Right atrium auricular region (tissue), 2 donors: ENCODE measurements around the gene PTPN14. TPM values are rescaled to one million over a fixed set of nuclear protein-coding genes. Genes with fewer than 3 reads are reported as not detected.

Experiments used
- DNase-seq: peaks from one replicate; pipeline ENCODE4 v3.0.0-alpha.2; 2019; ENCODE audit warnings: low spot score
- H3K27ac ChIP-seq, 2 donors: fragments of 200-600 bp; sonication (generic); 1 replicate in 1 of 2; 2 replicates in 1 of 2; pipeline ENCODE4 v1.5.1; 2016 to 2019
- H3K27me3 ChIP-seq, 2 donors: fragments of 200-600 bp; sonication (generic); one replicate each; pipeline versions ENCODE4 v1.5.1 to v1.6.0; 2017 to 2019
- H3K36me3 ChIP-seq: fragments of 200-600 bp; sonication (generic); one replicate; pipeline ENCODE4 v1.5.1; 2016
- H3K4me1 ChIP-seq, 2 donors: fragments of 200-600 bp; sonication (generic); one replicate each; pipeline versions ENCODE4 v1.5.1 to v1.6.0; 2017 to 2019
- H3K4me3 ChIP-seq, 2 donors: fragments of 200-600 bp; sonication (generic); 1 replicate in 1 of 2; 2 replicates in 1 of 2; pipeline ENCODE4 v1.5.1; 2017 to 2019; ENCODE audit warnings: mild to moderate bottlenecking in 1 of 2, moderate library complexity in 1 of 2
- H3K9me3 ChIP-seq, 2 donors: fragments of 200-600 bp; sonication (generic); one replicate each; pipeline ENCODE4 v1.5.1; 2019
- total RNA-seq, 2 donors: library from RNA; depleted of rRNA; stranded (reverse); fragments of >200 nt; gene quantifications; one replicate each; pipeline ENCODE4 v1.1.0, GENCODE V29; 2016
- TF ChIP-seq, protein P1 (sequence below), 2 donors: fragments of 200-600 bp; sonication (generic); IDR thresholded peaks; one replicate each; pipeline ENCODE4 v1.5.1; 2019; ENCODE audit warnings: antibody characterized with exemption in 2 of 2

The PTPN14 gene
- total RNA-seq, 2 donors from 2014 or later = 8.4 to 27.2 TPM

DNA sequence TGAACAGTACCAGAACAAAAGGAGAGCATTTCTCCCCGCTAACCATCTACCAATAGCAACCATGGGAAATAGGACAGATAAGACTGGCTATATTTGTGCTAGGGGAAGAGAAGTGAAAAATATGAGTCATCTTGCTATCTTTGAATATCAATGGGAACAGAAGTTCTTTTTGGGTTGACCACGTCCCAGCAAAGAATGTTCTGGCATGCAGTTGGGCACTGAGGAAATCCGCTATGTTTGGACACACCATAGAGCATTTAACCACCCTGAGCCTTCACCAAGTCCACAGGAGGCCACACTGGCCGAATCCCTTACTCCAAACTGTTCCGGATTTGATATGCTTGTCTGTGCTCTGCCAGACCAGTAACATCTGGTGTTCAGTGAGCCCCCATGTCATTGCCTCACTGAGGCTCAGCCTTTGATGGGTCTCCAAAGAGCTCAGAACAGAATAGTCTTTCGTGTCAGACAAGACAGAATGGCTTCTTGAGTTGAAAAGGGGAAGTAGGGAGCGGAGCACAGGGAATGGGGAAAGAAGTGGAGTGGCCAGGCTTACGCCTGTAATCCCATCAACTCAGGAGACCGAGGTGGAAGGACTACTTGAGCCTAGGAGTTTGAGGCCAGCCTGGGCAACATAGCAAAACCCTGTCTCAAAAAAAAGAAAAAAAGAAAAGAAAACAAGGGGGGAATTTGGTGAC lies 189.1 kb downstream of the PTPN14 start:
- peak; percentile 77 for DNase-seq
- peak overlapping the region; percentile 62 to 73 for H3K27ac ChIP-seq
- peaks cover 10% of the 10 kb centered on the region for H3K36me3 ChIP-seq

DNA sequence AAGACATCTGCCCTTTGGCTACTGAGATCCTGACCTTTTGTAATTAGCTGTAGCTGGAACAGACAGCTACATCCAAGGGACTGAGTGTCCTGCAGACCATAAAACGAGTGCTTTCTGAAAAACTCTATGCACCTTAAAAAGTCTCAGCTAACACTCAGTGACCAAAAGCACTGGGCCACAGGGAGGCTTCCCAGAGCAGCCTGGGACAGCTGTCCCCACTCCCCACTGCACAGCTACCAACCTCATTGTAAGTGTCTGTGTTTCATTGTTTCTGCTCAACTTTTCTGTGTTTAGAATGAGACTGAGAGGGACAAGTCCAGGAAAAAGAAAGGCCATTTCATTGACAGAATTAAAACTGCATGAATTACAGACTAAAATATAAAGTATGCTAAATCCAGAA lies 189.8 kb downstream of the PTPN14 start:
- Histone ChIP-seq H3K27me3 (no peaks in the 10 kb centered on the region), H3K27ac (peak overlapping the region; percentile 62 to 73), H3K4me3 (no peak overlapping the region), H3K36me3 (peaks cover 17% of the 10 kb centered on the region), H3K9me3 (no peaks in the 10 kb centered on the region), H3K4me1 (peaks cover 0 to 34% of the 10 kb centered on the region in 2 donors)
- no peak for DNase-seq
- TF ChIP-seq, protein P1, sequence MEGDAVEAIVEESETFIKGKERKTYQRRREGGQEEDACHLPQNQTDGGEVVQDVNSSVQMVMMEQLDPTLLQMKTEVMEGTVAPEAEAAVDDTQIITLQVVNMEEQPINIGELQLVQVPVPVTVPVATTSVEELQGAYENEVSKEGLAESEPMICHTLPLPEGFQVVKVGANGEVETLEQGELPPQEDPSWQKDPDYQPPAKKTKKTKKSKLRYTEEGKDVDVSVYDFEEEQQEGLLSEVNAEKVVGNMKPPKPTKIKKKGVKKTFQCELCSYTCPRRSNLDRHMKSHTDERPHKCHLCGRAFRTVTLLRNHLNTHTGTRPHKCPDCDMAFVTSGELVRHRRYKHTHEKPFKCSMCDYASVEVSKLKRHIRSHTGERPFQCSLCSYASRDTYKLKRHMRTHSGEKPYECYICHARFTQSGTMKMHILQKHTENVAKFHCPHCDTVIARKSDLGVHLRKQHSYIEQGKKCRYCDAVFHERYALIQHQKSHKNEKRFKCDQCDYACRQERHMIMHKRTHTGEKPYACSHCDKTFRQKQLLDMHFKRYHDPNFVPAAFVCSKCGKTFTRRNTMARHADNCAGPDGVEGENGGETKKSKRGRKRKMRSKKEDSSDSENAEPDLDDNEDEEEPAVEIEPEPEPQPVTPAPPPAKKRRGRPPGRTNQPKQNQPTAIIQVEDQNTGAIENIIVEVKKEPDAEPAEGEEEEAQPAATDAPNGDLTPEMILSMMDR (IDR thresholded peaks at IDR 0.05) = no peak

More for the DNA sequence above, 189.1 kb downstream of the PTPN14 start:
- TF ChIP-seq, protein P1 (IDR thresholded peaks at IDR 0.05) = no peak
- Histone ChIP-seq H3K27me3 (no peaks in the 10 kb centered on the region), H3K4me3 (no peak overlapping the region), H3K4me1 (peaks cover 0 to 34% of the 10 kb centered on the region in 2 donors), H3K9me3 (no peaks in the 10 kb centered on the region)

DNA sequence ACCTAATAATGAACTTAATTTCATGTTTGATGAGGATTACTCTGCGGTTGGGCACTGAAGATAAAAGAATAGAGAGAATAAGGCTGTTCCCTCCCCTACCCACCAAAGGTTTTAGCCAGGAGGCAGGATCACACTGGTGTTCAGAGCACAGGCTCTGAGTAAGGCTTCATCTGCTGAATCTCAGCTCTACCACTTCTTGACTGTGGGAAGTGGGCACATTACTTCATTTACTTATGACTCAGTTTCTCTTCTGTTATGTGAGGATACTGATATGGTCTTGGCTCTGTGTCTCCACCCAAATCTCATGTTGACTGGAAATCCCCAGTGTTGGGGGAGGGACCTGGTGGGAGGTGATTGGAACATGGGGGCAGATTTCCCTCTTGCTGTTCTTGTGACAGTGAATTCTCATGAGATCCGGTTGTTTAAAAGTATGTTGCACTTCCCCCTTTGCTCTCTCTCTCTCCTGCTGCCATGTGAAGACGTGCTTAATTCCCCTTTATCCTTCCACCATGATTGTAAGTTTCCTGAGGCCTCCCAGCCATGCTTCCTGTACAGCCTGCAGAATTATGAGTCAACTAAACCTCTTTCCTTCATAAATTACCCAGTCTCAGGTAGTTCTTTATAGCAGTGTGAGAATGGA lies 190.8 kb downstream of the PTPN14 start:
- no peak for DNase-seq
- no peaks in the 10 kb centered on the region for H3K27me3 ChIP-seq
- H3K27ac ChIP-seq = peak overlapping the region in 1 of 2 donors; percentile 73
- no peak overlapping the region for H3K4me3 ChIP-seq
- TF ChIP-seq, protein P1 (IDR thresholded peaks at IDR 0.05) = no peak
- H3K36me3 ChIP-seq = peaks cover 18% of the 10 kb centered on the region
- H3K9me3 ChIP-seq = no peaks in the 10 kb centered on the region
- peaks cover 0 to 34% of the 10 kb centered on the region in 2 donors for H3K4me1 ChIP-seq

DNA sequence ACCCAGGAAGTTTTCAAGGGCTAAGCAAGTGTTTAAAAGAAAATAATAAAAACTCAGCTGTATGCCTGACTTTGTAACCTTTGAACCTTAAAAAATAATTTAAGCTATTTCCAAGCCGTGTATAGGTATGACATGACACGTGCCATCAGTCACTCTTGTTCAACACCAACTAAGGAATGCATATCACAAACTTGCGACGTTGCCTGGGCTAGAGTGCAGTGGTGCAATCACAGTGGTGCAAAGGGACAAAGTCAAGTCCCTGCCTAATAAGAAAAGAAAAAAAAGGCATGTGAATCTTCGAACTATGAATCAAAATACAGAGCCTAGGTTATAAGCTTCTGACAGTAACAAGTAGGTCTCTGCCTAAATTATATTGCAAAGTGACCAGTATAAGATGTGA lies 191.3 kb downstream of the PTPN14 start:
- Histone ChIP-seq H3K4me1 (peaks cover 0 to 34% of the 10 kb centered on the region in 2 donors), H3K27me3 (no peaks in the 10 kb centered on the region), H3K36me3 (peaks cover 18% of the 10 kb centered on the region), H3K9me3 (no peaks in the 10 kb centered on the region), H3K27ac (no peak overlapping the region), H3K4me3 (no peak overlapping the region)
- TF ChIP-seq, protein P1 (IDR thresholded peaks at IDR 0.05) = no peak
- DNase-seq = no peak

DNA sequence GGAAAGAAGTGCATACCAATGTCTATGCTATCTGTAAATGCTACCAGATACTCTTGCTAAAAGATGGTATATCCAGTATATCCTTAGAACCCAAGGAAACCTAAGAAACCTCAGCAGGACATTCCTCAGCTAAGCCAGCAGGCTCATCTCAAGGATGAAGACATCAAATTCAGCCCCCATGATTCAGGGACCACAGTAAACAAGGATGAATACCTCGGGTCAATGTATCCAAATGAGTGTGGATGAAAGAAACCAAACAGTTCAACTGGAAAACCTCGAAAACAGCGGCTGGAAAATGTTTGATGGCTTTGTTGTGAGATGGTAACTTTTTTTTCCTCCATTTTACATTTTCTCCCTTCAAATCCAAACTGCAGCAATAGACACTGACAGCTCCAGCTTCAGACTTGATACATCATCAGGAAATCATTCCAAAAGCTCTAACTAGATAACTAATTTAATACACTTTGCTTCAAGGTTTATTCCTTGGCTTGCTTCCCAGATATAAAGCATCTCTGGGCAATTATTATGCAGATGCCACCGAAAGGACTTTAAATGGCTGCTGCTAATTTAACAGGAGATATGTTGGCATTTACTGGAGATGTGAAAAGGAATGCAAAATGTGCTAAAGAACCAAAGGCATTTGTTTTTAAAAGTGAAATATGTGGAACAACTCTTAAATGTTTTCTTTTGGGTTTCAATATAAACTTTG lies 196.8 kb downstream of the PTPN14 start:
- H3K4me1 ChIP-seq = no peaks in the 10 kb centered on the region

More for the DNA sequence above, 196.8 kb downstream of the PTPN14 start:
- TF ChIP-seq, protein P1 (IDR thresholded peaks at IDR 0.05) = no peak
- H3K4me3 ChIP-seq = no peak overlapping the region
- H3K27me3 ChIP-seq = no peaks in the 10 kb centered on the region
- no peak overlapping the region for H3K27ac ChIP-seq
- no peaks in the 10 kb centered on the region for H3K9me3 ChIP-seq
- peaks cover 18% of the 10 kb centered on the region for H3K36me3 ChIP-seq
- no peak for DNase-seq
